H1 (cell line): ENCODE measurements around the gene STX16. TPM values are rescaled to one million over a fixed set of nuclear protein-coding genes. Genes with fewer than 3 reads are reported as not detected.

Source experiments
- BACH1 ChIP-seq: IDR thresholded peaks from 2 replicates; pipeline ENCODE4 v1.6.1; 2012; ENCODE audit warnings: low read length, improper control_type of control experiment
- FOSL1 ChIP-seq: IDR thresholded peaks from 2 replicates; pipeline ENCODE4 v1.6.1; 2011; ENCODE audit warnings: mild to moderate bottlenecking, low read depth, low read length, moderate library complexity; ENCODE audit not compliant: insufficient read depth
- JUN ChIP-seq: IDR thresholded peaks from 2 replicates; pipeline ENCODE4 v1.6.1; 2011; ENCODE audit warnings: low read depth, mild to moderate bottlenecking, improper control_type of control experiment, low read length
- polyA plus RNA-seq, 7 experiments: library from polyadenylated mRNA; depleted of rRNA in 3 of 7; stranded (reverse) in 5 of 7; unstranded in 2 of 7; fragments of >200 nt in 5 of 7; fragments of 200-250 nt in 2 of 7; gene quantifications; 1 replicate in 5 of 7; 2 replicates in 1 of 7; 4 replicates in 1 of 7; pipeline versions ENCODE4 v1.2.1 to v1.2.3, GENCODE V29; 2011 to 2013; ENCODE audit warnings: missing spikeins in 2 of 7, mixed read lengths in 2 of 7
- total RNA-seq: library from RNA; stranded (reverse); fragmentation: NEBNext Ultra II Directional; extraction: Animal tissue kit (Norgen Biotek cat#: 25700); gene quantifications from 2 replicates; pipeline ENCODE4 v1.2.1, GENCODE V29; 2021

Gene STX16
- total and polyA plus RNA-seq, 2 of the 8 experiments (the other 6 are each of a cell fraction or from before 2014, with no cell fraction given), result 45.2 to 61.6 TPM

DNA sequence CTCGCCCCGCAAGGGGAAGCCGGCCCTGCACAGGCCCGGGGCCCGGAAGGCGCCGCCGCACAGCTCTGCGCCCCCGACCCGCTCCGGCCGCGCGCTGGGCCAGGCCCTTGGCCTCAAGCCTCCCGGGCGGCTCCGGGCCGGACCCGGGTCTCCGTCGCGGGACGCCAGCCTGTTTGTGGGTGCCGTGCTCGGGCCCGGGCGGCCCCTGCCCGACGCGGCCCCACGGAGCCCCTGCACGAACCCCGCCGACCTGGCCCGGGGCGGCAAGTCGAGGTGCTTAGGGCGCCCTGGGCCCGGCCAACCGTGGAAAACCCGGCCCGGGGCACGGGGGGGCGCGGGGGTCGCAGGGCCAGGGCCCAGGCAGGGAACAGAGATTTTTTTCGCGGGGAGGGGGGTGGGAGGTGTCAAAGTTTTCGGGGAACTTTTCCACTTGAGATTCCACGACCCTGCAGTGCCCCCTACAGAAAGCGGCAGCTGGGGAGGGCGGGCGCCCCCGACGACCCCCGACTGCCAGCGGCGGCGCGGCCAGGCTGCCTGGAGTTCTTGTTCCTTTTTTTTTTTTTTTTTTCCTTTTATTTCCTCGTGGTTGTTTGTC, 805 bp upstream of the STX16 start (continued):
- TF ChIP-seq JUN, result no peak
- TF ChIP-seq BACH1, result peak; percentile 21
- no peak for TF ChIP-seq FOSL1
